Measurements from ENCODE around the gene CRTC3. TPM values are rescaled to one million over a fixed set of nuclear protein-coding genes. Genes with fewer than 3 reads are reported as not detected.
"Not testable (repeated sequence)": the region's sequence is repeated elsewhere in the genome, so short reads cannot be mapped to it uniquely, and the experiment has no call there.

The CRTC3 gene
- total RNA-seq, 2 donors from 2014 or later: 26.4 to 32.5 TPM

- Histone ChIP-seq H3K27me3 (no peaks in the 10 kb centered on the region), H3K27ac (no peak overlapping the region)
- TF ChIP-seq, protein P1, sequence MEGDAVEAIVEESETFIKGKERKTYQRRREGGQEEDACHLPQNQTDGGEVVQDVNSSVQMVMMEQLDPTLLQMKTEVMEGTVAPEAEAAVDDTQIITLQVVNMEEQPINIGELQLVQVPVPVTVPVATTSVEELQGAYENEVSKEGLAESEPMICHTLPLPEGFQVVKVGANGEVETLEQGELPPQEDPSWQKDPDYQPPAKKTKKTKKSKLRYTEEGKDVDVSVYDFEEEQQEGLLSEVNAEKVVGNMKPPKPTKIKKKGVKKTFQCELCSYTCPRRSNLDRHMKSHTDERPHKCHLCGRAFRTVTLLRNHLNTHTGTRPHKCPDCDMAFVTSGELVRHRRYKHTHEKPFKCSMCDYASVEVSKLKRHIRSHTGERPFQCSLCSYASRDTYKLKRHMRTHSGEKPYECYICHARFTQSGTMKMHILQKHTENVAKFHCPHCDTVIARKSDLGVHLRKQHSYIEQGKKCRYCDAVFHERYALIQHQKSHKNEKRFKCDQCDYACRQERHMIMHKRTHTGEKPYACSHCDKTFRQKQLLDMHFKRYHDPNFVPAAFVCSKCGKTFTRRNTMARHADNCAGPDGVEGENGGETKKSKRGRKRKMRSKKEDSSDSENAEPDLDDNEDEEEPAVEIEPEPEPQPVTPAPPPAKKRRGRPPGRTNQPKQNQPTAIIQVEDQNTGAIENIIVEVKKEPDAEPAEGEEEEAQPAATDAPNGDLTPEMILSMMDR (IDR thresholded peaks at IDR 0.05): no peak
Measured at GRCh38 chr15:90686435-90687218, 156.9 kb downstream of the CRTC3 start.

GRCh38 chr15:90689326-90689961 lies 159.7 kb downstream of the CRTC3 start:
- H3K4me1 ChIP-seq; H3K4me3 ChIP-seq; H3K27ac ChIP-seq; H3K27me3 ChIP-seq; H3K9me3 ChIP-seq; DNase-seq (ENCODE audit: low spot score); H3K36me3 ChIP-seq: not testable (repeated sequence)

More at GRCh38 chr15:90686435-90687218, 156.9 kb downstream of the CRTC3 start:
- DNase-seq (ENCODE audit: low spot score): no peak
- no peak overlapping the region for H3K4me3 ChIP-seq
- H3K36me3 ChIP-seq: no peaks in the 10 kb centered on the region
- no peaks in the 10 kb centered on the region for H3K4me1 ChIP-seq
- H3K9me3 ChIP-seq: no peaks in the 10 kb centered on the region

DNA sequence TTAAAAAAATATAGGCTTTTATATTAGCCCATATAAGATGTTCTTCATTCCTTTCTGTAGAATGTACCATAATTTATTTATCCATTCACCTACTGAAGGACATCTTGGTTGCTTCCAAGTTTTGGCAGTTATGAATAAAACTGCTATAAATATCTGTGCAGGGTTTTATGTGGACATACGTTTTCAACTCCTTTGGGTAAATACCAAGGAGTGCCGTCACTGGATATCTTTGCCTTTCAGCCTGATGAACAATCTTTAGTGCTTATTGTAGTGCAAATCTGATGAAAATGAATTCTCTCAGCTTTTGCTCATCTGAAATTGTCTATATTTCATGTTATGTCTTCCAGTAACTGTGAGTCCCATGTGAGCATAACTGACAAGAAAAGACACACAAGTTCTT lies 160.9 kb downstream of the CRTC3 start:
- Histone ChIP-seq H3K9me3 (no peaks in the 10 kb centered on the region), H3K4me1 (no peaks in the 10 kb centered on the region), H3K4me3 (no peak overlapping the region), H3K36me3 (no peaks in the 10 kb centered on the region), H3K27me3 (no peaks in the 10 kb centered on the region), H3K27ac (no peak overlapping the region)
- TF ChIP-seq, protein P1 (IDR thresholded peaks at IDR 0.05): no peak
- no peak for DNase-seq (ENCODE audit: low spot score)

GRCh38 chr15:90691369-90691768 lies 161.6 kb downstream of the CRTC3 start:
- DNase-seq (ENCODE audit: low spot score): no peak
- Histone ChIP-seq H3K27ac (no peak overlapping the region), H3K36me3 (no peaks in the 10 kb centered on the region), H3K27me3 (no peaks in the 10 kb centered on the region), H3K9me3 (no peaks in the 10 kb centered on the region), H3K4me1 (no peaks in the 10 kb centered on the region), H3K4me3 (no peak overlapping the region)
- TF ChIP-seq, protein P1 (IDR thresholded peaks at IDR 0.05): no peak

GRCh38 chr15:90691982-90692773 lies 162.5 kb downstream of the CRTC3 start:
- H3K27ac ChIP-seq: no peak overlapping the region
- H3K4me1 ChIP-seq: no peaks in the 10 kb centered on the region
- no peaks in the 10 kb centered on the region for H3K36me3 ChIP-seq
- no peaks in the 10 kb centered on the region for H3K27me3 ChIP-seq
- no peak overlapping the region for H3K4me3 ChIP-seq
- DNase-seq (ENCODE audit: low spot score): no peak
- no peaks in the 10 kb centered on the region for H3K9me3 ChIP-seq
- TF ChIP-seq, protein P1 (IDR thresholded peaks at IDR 0.05): no peak

Other genes with a start within 250 kb of the CRTC3 start
- 1 to 10 TPM; 3.7 to 4.3 TPM for gene ZNF774, start 177.6 kb upstream of the CRTC3 start, total RNA-seq
- 10 to 100 TPM; 56.5 to 96.3 TPM for gene IQGAP1, start 141.7 kb upstream of the CRTC3 start, total RNA-seq
- 10 to 100 TPM; 19.3 to 26.7 TPM for gene BLM, start 187.4 kb downstream of the CRTC3 start, total RNA-seq

Data from right atrium auricular region (tissue), 2 donors.